Measurements from ENCODE around the gene CDHR2. TPM values are rescaled to one million over a fixed set of nuclear protein-coding genes. Genes with fewer than 3 reads are reported as not detected.

CDHR2 gene
- total RNA-seq, 1 donor: not detected

DNA sequence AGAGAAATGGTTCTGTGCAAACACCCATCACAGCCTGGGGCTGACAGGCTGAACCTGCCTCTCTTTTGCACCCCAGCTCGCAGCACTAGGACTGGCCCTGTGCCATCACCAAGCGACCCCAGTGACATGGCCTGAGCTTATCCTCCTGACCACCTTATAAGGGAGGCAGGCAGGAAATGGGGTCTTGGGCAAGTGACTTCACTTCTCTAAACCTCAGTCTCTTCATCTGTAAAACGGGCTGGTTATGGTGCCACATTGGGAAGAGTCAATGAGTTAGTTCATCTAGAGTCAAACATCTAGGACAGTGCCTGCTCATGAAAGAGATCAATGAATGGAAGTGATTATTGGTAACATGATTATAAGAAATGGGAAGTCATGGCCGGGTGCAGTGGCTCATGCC lies 75.0 kb downstream of the CDHR2 start:
- TF ChIP-seq, protein P1, sequence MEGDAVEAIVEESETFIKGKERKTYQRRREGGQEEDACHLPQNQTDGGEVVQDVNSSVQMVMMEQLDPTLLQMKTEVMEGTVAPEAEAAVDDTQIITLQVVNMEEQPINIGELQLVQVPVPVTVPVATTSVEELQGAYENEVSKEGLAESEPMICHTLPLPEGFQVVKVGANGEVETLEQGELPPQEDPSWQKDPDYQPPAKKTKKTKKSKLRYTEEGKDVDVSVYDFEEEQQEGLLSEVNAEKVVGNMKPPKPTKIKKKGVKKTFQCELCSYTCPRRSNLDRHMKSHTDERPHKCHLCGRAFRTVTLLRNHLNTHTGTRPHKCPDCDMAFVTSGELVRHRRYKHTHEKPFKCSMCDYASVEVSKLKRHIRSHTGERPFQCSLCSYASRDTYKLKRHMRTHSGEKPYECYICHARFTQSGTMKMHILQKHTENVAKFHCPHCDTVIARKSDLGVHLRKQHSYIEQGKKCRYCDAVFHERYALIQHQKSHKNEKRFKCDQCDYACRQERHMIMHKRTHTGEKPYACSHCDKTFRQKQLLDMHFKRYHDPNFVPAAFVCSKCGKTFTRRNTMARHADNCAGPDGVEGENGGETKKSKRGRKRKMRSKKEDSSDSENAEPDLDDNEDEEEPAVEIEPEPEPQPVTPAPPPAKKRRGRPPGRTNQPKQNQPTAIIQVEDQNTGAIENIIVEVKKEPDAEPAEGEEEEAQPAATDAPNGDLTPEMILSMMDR (IDR thresholded peaks at IDR 0.05; ENCODE audit: insufficient read depth, low read depth, low read length): no peak
- no peak for DNase-seq (ENCODE audit: low read depth)
- H3K4me3 ChIP-seq (ENCODE audit: low read depth, low read length): no peak overlapping the region

DNA sequence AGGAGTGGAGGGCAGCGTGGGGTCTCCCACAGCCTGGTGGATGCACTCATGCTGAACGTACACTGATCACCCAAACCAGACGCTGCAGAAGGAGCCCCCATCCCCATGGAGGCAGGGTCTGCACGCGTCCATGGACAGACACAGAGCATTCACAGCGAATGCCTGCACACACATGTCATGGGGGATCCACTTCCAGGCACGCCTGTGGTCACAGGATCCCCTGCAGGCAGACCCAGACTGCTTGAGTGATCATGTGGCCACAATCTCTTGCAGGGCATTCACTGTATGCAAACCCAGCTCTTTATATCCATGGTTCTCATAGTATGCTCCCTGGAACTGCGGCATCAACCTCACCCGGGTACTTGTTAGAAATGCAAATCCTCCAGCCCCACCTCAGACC lies 75.8 kb downstream of the CDHR2 start:
- TF ChIP-seq, protein P1 (IDR thresholded peaks at IDR 0.05; ENCODE audit: insufficient read depth, low read depth, low read length): no peak
- no peak overlapping the region for H3K4me3 ChIP-seq (ENCODE audit: low read depth, low read length)
- no peak for DNase-seq (ENCODE audit: low read depth)

- H3K4me3 ChIP-seq (ENCODE audit: low read depth, low read length): no peak overlapping the region
These were observed 76.4 kb downstream of the CDHR2 start for GRCh38 chr5:176625512-176625911.

DNA sequence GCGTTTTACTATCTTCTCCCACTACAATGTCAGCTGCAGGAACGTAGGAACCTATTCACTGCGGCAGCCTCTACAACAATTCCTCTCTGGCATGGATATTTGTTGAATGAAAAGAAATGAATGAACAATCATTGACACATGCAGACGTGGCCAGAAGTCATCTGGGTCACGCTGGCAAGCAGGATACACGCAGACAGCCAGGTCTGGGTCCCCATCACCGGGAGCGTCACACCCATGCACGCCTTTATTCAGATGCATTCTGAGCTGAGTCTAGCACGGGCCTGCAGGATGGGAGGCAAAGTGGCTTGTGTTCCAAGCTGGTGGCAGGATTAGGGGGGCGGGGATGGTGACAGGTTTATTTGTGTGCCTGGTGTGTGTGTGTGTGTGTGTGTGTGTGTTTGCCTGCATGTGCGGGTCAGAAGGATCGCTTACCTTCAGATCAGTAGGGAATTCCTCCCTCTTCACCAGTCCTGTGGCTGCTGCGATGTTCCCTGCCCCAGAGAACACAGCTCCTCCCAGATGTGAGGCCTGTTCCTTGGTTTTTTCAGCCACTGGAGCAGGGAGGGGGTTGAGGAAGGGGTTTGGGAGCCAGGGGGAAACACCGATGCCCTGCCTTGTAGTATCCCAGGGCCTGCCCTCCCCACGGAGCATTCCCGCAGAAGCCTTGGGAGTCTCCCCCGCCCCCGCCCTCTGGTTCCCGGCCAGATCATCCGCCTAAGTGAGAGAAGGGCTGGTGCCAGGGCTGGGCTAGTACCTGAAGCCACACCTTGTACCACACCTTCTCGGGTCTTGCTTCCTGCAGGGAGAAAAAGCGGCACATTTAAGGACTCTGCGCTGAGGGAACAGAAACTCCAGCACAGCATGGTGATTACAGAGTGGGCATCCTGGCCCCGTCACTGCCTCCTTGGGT lies 77.1 kb downstream of the CDHR2 start:
- no peak for DNase-seq (ENCODE audit: low read depth)
- no peak overlapping the region for H3K4me3 ChIP-seq (ENCODE audit: low read depth, low read length)
- TF ChIP-seq, protein P1 (IDR thresholded peaks at IDR 0.05; ENCODE audit: insufficient read depth, low read depth, low read length): no peak

More at GRCh38 chr5:176625512-176625911, 76.4 kb downstream of the CDHR2 start:
- no peak for DNase-seq (ENCODE audit: low read depth)
- TF ChIP-seq, protein P1 (IDR thresholded peaks at IDR 0.05; ENCODE audit: insufficient read depth, low read depth, low read length): no peak

DNA sequence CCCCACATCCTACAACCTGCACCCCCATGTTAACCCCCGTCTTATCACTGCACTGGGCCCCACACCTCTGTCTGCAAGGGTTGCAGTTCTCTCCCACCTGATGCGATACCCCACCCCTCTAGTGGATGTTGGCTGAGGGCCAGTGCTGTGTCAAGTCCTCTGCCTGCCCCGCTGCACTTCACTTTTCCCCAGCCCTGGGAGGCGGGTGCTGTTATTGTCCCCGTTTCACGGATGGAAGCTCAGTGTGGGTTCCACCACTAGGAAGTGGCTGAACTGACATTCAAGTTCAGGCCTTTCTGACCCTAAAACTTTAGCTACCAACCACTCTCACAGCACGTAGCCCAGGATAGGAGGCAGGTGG lies 77.7 kb downstream of the CDHR2 start:
- TF ChIP-seq, protein P1 (IDR thresholded peaks at IDR 0.05; ENCODE audit: insufficient read depth, low read depth, low read length): no peak
- DNase-seq (ENCODE audit: low read depth): no peak
- H3K4me3 ChIP-seq (ENCODE audit: low read depth, low read length): no peak overlapping the region

DNA sequence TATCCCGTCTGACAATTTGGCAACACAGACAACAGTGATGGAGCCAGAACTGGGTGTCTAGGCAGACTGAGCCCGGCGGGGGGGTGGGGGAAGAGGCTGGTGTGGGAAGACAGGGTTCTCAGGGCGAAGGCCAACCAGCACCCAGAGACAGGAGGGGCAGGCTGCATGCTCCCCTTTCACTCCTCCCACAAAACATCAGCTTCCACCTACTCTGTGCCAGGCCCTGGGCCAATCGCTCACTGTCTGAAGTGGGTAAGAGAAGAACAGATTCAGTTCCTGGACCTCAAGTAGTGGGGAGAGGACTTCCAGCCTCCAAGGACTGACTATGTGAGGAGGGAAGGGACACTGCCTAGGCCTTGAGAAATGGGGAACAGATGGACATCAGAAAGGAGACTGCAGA lies 78.4 kb downstream of the CDHR2 start:
- H3K4me3 ChIP-seq (ENCODE audit: low read depth, low read length): no peak overlapping the region
- DNase-seq (ENCODE audit: low read depth): no peak
- TF ChIP-seq, protein P1 (IDR thresholded peaks at IDR 0.05; ENCODE audit: insufficient read depth, low read depth, low read length): no peak
